A673 (cell line): ENCODE results near the gene ADGRL1.

Source experiments
- CTCF ChIP-seq: fragments of 300-800, 200-600 bp; sonication (generic); conservative IDR thresholded peaks from 2 replicates; pipeline ENCODE4 v1.5.1; 2017; ENCODE audit warnings: low read depth, mild to moderate bottlenecking, antibody characterized with exemption, low read length, moderate library complexity, mixed read lengths
- EZH2 ChIP-seq: fragments of 200-600 bp; sonication (generic); IDR thresholded peaks from 2 replicates; pipeline ENCODE4 v1.6.1; 2017; ENCODE audit warnings: borderline replicate concordance, low read depth, mild to moderate bottlenecking, mixed read lengths, antibody characterized with exemption, low read length; ENCODE audit not compliant: poor library complexity, severe bottlenecking

GRCh38 chr19:14105680-14106079 is 100.3 kb downstream of the ADGRL1 start:
- TF ChIP-seq CTCF (no peak), EZH2 (no peak)
